SK-N-SH treated with all-trans-retinoic acid at 6 μM for 48 hours (cell line): ENCODE data around the gene ARIH2.

Source experiments
- ATAC-seq: fragments of 200-7000 bp; cut with Tn5 transposase; 3 replicates; pipeline ENCODE4 v1.9.1; 2020; ENCODE audit warnings: mild to moderate bottlenecking, moderate library complexity
- ARNTL ChIP-seq: fragments of 450-650 bp; formaldehyde crosslinking; IDR thresholded peaks from 2 replicates; pipeline ENCODE4 v1.5.0; 2020; ENCODE audit warnings: low read depth, mild to moderate bottlenecking, moderate library complexity, borderline replicate concordance
- BACH2 ChIP-seq: fragments of 250-450 bp; sonication (Bioruptor Pico); IDR thresholded peaks from 2 replicates; pipeline ENCODE4 v1.9.0; 2021; ENCODE audit warnings: mild to moderate bottlenecking, borderline replicate concordance
- CREB5 ChIP-seq: fragments of 250-450 bp; sonication (Bioruptor Pico); IDR thresholded peaks from 2 replicates; pipeline ENCODE4 v1.5.1; 2020; ENCODE audit warnings: low read depth, mild to moderate bottlenecking, moderate library complexity
- CSDC2 ChIP-seq: fragments of 250-450 bp; sonication (Bioruptor Pico); IDR thresholded peaks from 2 replicates; pipeline ENCODE4 v1.5.0; 2020; ENCODE audit warnings: mild to moderate bottlenecking, moderate library complexity
- CSRNP3 ChIP-seq: fragments of 250-450 bp; sonication (Bioruptor Pico); IDR thresholded peaks from 2 replicates; pipeline ENCODE4 v1.5.1; 2021; ENCODE audit warnings: mild to moderate bottlenecking, moderate library complexity
- ESRRG ChIP-seq: fragments of 250-450 bp; sonication (Bioruptor Pico); IDR thresholded peaks from 2 replicates; pipeline ENCODE4 v1.6.1; 2021; ENCODE audit warnings: mild to moderate bottlenecking
- GLIS3 ChIP-seq: fragments of 250-450 bp; sonication (Bioruptor Pico); IDR thresholded peaks from 2 replicates; pipeline ENCODE4 v1.5.0; 2020; ENCODE audit warnings: mild to moderate bottlenecking, moderate library complexity
- ISL1 ChIP-seq: fragments of 250-450 bp; sonication (Bioruptor Pico); IDR thresholded peaks from 2 replicates; pipeline ENCODE4 v2.1.2; 2022; ENCODE audit warnings: mild to moderate bottlenecking, moderate library complexity
- OSR1 ChIP-seq: fragments of 250-450 bp; sonication (Bioruptor Pico); IDR thresholded peaks from 2 replicates; pipeline ENCODE4 v1.8.0; 2022; ENCODE audit warnings: moderate library complexity, mild to moderate bottlenecking, inconsistent platforms
- PATZ1 ChIP-seq: fragments of 250-450 bp; sonication (Bioruptor Pico); IDR thresholded peaks from 2 replicates; pipeline ENCODE4 v1.8.0; 2020; ENCODE audit warnings: mild to moderate bottlenecking, moderate library complexity, borderline replicate concordance
- POU6F1 ChIP-seq: fragments of 250-450 bp; sonication (Bioruptor Pico); IDR thresholded peaks from 2 replicates; pipeline ENCODE4 v1.8.0; 2021; ENCODE audit warnings: low read depth, mild to moderate bottlenecking, moderate library complexity, borderline replicate concordance
- PPARA ChIP-seq: fragments of 250-450 bp; sonication (Bioruptor Pico); IDR thresholded peaks from 2 replicates; pipeline ENCODE4 v1.5.0; 2020; ENCODE audit warnings: mild to moderate bottlenecking, borderline replicate concordance
- RARB ChIP-seq: fragments of 250-450 bp; sonication (Bioruptor Pico); IDR thresholded peaks from 2 replicates; pipeline ENCODE4 v1.8.0; 2021; ENCODE audit warnings: mild to moderate bottlenecking, moderate library complexity
- SNAI2 ChIP-seq: fragments of 250-450 bp; sonication (Bioruptor Pico); IDR thresholded peaks from 2 replicates; pipeline ENCODE4 v1.5.0; 2020; ENCODE audit warnings: mild to moderate bottlenecking, moderate library complexity
- TCF4 ChIP-seq: fragments of 250-450 bp; sonication (Bioruptor Pico); IDR thresholded peaks from 2 replicates; pipeline ENCODE4 v1.8.0; 2021; ENCODE audit warnings: mild to moderate bottlenecking, moderate library complexity, borderline replicate concordance
- TOX ChIP-seq: fragments of 250-450 bp; sonication (Bioruptor Pico); IDR thresholded peaks from 2 replicates; pipeline ENCODE4 v1.8.0; 2021; ENCODE audit warnings: mild to moderate bottlenecking, moderate library complexity, borderline replicate concordance
- ZC3H10 ChIP-seq: fragments of 250-450 bp; sonication (Bioruptor Pico); IDR thresholded peaks from 2 replicates; pipeline ENCODE4 v1.5.1; 2021; ENCODE audit warnings: mild to moderate bottlenecking, moderate library complexity
- ZFP3 ChIP-seq: fragments of 250-450 bp; sonication (Bioruptor Pico); IDR thresholded peaks from 2 replicates; pipeline ENCODE4 v1.5.0; 2020; ENCODE audit warnings: mild to moderate bottlenecking, moderate library complexity
- ZFP30 ChIP-seq: fragments of 450-650 bp; formaldehyde crosslinking; IDR thresholded peaks from 2 replicates; pipeline ENCODE4 v1.5.0; 2022; ENCODE audit warnings: mild to moderate bottlenecking, moderate library complexity
- ZNF565 ChIP-seq: fragments of 450-650 bp; formaldehyde crosslinking; conservative IDR thresholded peaks from 2 replicates; pipeline ENCODE4 v1.5.0; 2020; ENCODE audit warnings: low read depth, mild to moderate bottlenecking, moderate library complexity
- ZNF70 ChIP-seq: fragments of 450-650 bp; formaldehyde crosslinking; IDR thresholded peaks from 2 replicates; pipeline ENCODE4 v1.5.0; 2020; ENCODE audit warnings: mild to moderate bottlenecking, moderate library complexity
- ZNF8 ChIP-seq: fragments of 450-650 bp; formaldehyde crosslinking; IDR thresholded peaks from 2 replicates; pipeline ENCODE4 v1.5.0; 2020; ENCODE audit warnings: mild to moderate bottlenecking, moderate library complexity

Gene ARIH2

GRCh38 chr3:48989796-48990635 is 71.4 kb downstream of the ARIH2 start, which contains the start of gene P4HTM:
Gene P4HTM (plus strand): TSS chr3:48990241. CDS start chr3:48990257, 16 bp downstream.
- TF ChIP-seq ZNF8 (CRISPR knock-in tag) (no peak), ZFP30 (CRISPR knock-in tag) (no peak), CSRNP3 (no peak), TOX (CRISPR knock-in tag) (no peak), TCF4 (no peak)
- peak; percentile 89 for ATAC-seq

GRCh38 chr3:48990636-48991469 is 72.2 kb downstream of the ARIH2 start:
- no peak for ATAC-seq
- TF ChIP-seq ZFP3 (CRISPR knock-in tag) (no peak), TOX (CRISPR knock-in tag) (no peak), RARB (no peak), TCF4 (no peak), ZNF565 (no peak), ZC3H10 (CRISPR knock-in tag) (no peak), CREB5 (CRISPR knock-in tag) (no peak), CSDC2 (no peak), OSR1 (CRISPR knock-in tag) (no peak), ZNF8 (CRISPR knock-in tag) (no peak), POU6F1 (CRISPR knock-in tag) (no peak), BACH2 (CRISPR knock-in tag) (no peak), ISL1 (CRISPR knock-in tag) (no peak), CSRNP3 (no peak), ARNTL (CRISPR knock-in tag) (no peak), PATZ1 (no peak), ZFP30 (CRISPR knock-in tag) (no peak), SNAI2 (CRISPR knock-in tag) (no peak), GLIS3 (CRISPR knock-in tag) (no peak), ESRRG (CRISPR knock-in tag) (no peak)
- TF ChIP-seq, all 23 proteins: peak for 0

- no peak for ATAC-seq
- TF ChIP-seq ZFP3 (CRISPR knock-in tag): no peak
- TF ChIP-seq ISL1 (CRISPR knock-in tag): no peak
- TF ChIP-seq TOX (CRISPR knock-in tag): no peak
- TF ChIP-seq CSRNP3: no peak
- TF ChIP-seq PPARA (CRISPR knock-in tag): no peak
- no peak for TF ChIP-seq POU6F1 (CRISPR knock-in tag)
- TF ChIP-seq ZNF70 (CRISPR knock-in tag): no peak
- no peak for TF ChIP-seq ZNF8 (CRISPR knock-in tag)
- no peak for TF ChIP-seq ARNTL (CRISPR knock-in tag)
- no peak for TF ChIP-seq ZNF565
- TF ChIP-seq ZFP30 (CRISPR knock-in tag): no peak
- TF ChIP-seq GLIS3 (CRISPR knock-in tag): no peak
- TF ChIP-seq SNAI2 (CRISPR knock-in tag): no peak
Measured at GRCh38 chr3:48991851-48992545, 73.4 kb downstream of the ARIH2 start.
